Glomerular endothelial cell (primary cell): ENCODE measurements around the gene GID8. TPM values are rescaled to one million over a fixed set of nuclear protein-coding genes. Genes with fewer than 3 reads are reported as not detected.

Experiments
- DNase-seq: peaks from one replicate; pipeline ENCODE4 v3.0.0-alpha.2; 2011; ENCODE audit warnings: low read depth, low spot score; ENCODE audit errors: extremely low read depth
- total RNA-seq: library from RNA; depleted of rRNA; stranded (reverse); fragments of >200 nt; gene quantifications from 2 replicates; pipeline ENCODE4 v1.2.3, GENCODE V29; 2015

GID8 gene
- total RNA-seq, 1 donor from 2014 or later = 32.3 TPM

DNA sequence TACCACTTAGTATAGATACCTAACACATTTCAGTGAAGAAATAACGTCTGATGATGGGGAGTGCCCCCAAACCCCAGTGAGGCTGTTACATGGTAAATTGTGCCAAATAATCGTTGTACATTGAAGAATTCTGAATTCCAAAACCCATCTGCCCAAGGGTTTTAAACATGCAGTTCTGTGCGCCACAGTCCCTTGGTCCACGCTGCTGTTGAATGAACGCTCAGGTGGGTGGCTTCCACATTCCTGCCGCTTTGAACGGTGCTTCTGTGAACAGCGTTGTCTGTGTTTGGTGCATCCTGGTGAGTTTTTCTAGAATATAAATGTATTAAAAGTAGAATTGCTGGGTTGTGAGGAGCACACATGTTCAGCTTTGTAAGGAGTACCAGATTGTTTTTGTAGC lies 2.9 kb downstream of the GID8 start:
- no peak for DNase-seq

DNA sequence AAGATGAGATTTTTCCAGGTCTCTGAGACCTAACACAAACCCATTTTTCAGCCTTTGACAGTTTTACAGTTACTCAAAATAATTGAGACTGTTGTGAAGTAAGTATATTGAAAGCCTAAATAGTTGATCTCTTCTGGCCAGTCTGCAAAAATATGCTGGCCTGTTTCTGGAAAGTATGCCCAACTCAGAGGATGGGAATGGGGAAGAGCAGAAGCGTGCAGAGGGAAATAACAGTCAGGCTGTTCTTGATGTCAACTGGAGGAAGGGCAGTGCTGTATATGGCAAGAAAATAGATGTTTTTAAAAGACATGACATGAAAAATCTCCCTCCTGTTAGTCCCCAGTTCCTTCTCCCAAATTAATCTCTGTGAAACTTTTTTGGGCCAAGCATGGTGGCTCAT lies 3.8 kb downstream of the GID8 start:
- no peak for DNase-seq

- no peak for DNase-seq
Measured at GRCh38 chr20:62942456-62942855, 4.5 kb downstream of the GID8 start.

GRCh38 chr20:62943396-62943795 lies 5.4 kb downstream of the GID8 start:
- DNase-seq = no peak

GRCh38 chr20:62944184-62944583 lies 6.2 kb downstream of the GID8 start:
- no peak for DNase-seq

DNA sequence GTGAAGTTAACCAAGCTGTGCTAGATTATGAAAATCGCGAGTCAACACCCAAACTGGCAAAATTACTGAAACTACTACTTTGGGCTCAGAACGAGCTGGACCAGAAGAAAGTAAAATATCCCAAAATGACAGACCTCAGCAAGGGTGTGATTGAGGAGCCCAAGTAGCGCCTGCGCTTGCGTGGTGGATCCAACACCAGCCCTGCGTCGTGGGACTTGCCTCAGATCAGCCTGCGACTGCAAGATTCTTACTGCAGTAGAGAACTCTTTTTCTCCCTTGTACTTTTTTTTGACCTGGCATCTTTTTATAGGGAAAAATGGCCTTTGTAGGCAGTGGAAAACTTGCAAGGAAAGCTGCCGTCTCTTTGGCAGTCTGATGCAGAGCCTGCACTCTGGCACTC lies 6.8 kb downstream of the GID8 start:
- DNase-seq = no peak

- no peak for DNase-seq
Measured at GRCh38 chr20:62945771-62946339, 7.9 kb downstream of the GID8 start.

GRCh38 chr20:62946918-62947317 lies 9.0 kb downstream of the GID8 start:
- no peak for DNase-seq

DNA sequence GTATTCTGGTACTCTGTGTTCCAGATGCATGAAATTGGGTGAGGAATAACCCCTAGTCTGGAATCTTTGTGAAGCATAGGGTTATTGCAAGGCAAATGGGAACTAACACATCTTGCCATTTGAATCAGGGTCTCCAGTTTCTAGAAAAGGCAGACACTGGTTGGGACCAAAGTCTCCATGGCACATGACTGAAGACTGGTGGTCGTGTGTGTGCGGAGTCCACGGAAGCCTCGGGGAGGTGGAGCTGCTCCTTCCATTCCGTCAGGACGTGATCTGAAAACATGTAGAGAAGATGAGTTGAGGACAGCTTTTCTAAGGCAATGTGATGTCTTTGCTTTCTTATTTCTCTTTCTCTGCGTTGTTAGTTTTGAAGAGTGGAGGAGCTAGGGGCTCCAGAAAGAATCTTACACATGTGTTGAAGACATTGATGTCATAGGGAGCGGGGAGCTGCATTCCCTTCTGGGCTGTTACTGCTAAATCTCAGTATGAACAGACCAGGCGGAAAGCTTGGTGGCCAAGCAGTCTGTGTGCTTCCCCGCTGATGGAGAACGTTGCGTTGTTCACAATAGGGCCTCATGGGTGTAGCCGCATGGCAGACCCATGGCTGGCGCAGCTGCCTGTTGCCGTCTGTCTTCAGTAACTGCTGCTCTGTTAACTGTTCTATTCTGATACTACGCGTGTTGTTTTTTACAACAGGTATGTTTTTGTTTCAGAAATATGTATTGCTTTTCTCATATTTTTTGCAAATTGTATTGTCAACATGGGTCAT lies 9.8 kb downstream of the GID8 start:
- no peak for DNase-seq

DNA sequence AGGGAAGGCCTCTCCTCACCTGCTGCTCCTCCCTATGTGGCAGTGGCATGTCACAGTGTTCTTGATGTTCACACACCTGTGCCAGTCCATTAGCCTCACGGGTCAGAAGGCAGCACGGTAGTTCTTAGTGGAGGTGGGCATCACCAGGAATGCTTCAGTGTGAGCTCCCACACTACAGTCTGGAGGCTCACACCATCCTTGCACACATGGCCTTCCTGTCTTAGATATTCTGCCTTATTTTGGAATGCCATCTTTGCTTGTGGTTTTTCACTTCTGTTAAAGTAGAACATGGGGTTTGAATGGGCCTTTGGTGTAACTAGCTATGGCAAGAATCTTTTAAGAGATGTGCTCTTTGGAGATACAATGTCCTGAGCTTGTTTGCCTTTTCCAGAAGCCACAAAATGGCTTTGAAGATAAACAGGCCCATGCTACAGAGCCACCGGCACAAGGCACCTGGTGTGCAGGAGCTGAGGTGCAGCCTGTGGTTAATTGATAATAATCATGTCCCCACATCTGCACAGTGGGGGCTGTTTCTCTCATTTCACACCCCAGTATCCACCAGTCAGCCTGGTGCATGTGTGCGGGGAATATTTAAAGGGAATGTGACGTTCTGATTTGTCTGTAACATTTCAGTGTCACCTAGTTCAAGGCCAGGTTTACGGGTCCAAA lies 11.3 kb downstream of the GID8 start:
- no peak for DNase-seq

- DNase-seq = no peak
Measured at GRCh38 chr20:62949962-62950361, 12.0 kb downstream of the GID8 start.

- DNase-seq = no peak
Measured at GRCh38 chr20:62950741-62951140, 12.8 kb downstream of the GID8 start.

GRCh38 chr20:62951143-62951895 lies 13.4 kb downstream of the GID8 start:
- DNase-seq = no peak

DNA sequence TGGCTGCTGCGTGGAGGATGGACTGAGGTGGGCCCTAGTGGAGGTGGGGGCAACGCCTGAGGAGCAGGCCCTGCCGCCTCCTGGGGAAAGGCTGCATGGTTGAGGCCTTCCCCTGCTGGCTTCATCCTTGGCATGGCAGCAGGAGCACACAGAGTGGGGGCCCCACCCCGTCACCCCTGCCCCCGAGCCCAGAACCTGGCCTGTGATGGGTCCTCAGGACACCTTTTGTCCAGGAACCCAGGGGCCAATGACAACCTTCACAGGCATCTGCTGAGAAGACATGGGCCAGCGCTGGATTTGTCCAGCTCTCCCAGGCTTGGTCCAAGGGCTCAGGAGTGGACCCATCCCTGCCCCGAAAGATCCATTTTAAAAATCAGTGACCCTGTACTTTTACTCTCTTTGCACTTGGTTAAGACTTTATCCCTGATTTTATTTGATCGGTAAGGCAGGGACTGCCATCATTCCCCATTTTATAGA lies 14.0 kb downstream of the GID8 start:
- DNase-seq = no peak

DNA sequence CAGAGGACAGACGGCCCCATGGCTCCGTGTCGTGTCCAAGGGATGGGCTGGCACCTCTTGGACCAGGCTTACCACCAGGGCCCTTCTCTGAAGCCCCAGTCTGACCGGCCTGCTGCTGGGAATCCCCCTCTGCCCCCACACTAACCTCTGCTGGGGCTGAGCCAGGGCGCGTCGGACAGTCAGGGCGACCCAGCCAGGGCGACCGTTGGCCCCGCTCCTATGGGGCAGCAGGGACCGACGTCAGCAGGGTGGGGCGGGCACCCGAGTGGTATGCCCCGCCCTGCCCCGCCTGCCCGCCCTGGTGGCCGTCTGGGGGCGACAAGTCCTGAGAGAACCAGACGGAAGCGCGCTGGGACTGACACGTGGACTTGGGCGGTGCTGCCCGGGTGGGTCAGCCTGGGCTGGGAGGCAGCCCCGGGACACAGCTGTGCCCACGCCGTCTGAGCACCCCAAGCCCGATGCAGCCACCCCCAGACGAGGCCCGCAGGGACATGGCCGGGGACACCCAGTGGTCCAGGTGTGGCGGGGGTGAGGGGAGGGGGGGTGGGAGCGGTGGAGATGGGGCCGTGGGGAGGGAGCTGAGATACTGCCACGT lies 14.5 kb downstream of the GID8 start, which contains the start of gene SLC17A9:
Gene SLC17A9, plus strand, starts transcription at position 337 of the 595 bp plus-strand sequence. Its CDS starts 122 bp downstream, at position 459.
- DNase-seq = no peak

GRCh38 chr20:62952968-62953838 lies 15.3 kb downstream of the GID8 start:
- DNase-seq = no peak

DNA sequence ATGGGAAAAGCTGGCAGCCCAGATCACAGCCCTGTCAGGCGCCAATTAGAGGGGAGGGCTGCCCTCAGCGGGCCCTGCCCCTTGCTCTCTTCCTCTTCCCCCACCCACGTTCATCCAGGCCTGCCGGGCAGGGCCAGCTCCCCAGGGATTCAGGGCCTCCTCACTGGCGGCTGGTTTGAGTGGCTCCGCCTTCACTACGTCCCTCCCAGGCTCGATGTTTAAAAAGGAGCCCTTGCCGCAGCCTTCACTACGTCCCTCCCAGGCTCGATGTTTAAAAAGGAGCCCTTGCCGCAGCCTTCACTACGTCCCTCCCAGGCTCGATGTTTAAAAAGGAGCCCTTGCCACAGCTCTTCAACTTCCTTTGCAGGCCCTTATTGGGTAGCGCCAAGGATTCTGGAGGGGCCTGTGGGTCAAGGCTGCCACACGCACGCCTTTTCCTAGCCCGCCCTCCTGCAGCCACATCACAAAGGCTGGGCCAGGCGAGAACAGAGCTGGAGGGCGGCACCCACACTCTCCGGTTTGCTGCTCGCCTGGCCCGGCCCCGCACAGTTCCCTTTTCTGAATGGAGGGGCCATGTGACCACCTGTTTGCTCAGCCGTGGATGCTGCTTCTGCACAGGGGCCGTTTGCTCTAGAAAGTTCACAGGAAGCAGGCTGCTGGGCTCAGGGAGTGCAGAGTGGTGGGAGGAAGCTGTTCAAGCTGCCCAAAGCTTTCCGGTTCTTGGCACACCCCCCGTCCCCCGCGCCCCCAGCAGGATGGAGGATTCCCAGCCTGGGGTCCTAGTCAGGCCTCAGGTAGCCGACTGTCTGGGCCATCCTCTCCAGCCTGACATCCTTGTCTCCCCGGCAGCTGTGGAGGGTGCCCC lies 16.1 kb downstream of the GID8 start:
- no peak for DNase-seq

DNA sequence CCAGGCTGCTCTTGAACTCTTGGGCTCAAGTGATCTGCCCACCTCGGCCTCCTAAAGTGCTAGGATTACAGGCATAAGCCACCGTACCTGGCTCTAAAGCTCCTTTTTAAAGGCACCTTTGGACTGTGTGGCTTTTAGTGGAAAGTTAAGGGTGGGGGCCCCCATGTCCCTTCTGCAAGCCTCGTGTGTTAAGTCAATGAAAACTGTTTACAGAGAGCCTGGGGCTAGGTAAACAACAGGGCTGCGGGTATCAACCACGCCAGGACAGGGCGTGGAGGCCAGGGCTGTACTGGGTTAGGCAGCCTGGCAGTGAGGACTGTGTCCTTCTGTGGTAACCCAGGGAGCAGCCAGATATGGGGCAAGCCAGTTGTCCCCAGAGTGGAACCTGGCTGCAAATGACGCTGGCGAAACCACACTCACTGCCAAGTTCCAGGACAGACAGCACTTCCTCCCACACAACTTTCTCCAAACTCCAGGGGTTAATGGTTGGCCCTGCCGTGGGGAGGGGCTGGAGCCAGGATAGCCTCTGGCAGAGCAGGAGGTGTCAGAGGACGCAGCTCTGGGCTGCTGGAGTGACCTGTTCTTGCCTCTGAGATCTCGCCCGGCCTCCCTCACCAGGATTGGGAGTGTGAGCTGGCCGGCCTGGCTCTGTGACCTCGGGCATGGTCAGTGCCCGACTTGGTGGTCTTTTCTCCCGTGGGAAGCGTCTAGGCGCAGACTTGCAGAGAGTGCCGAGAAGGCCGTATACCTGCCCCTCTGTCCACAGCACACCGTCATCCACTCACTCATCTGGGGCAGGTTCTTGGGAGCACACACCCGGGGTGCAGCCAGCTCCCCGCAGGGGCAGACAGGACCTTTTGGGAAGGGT lies 17.8 kb downstream of the GID8 start:
- DNase-seq = no peak
